Neural cell (in vitro differentiated cells): Measurements from ENCODE around the gene OLFML2B. TPM values are rescaled to one million over a fixed set of nuclear protein-coding genes. Genes with fewer than 3 reads are reported as not detected.

Experiments
- H2AFZ ChIP-seq: fragments of 200-600, 300-800 bp; sonication (generic), shearing (Covaris generic); 2 replicates; pipeline ENCODE4 v1.6.0; 2014; ENCODE audit warnings: low read depth, mild to moderate bottlenecking, antibody characterized with exemption, low read length, moderate library complexity
- H3F3A ChIP-seq: fragments of 200-600 bp; shearing (Covaris generic); 2 replicates; pipeline ENCODE4 v1.6.1; 2016; ENCODE audit warnings: mild to moderate bottlenecking, moderate library complexity, mixed read lengths, antibody characterized with exemption, low read length; ENCODE audit not compliant: insufficient read depth, poor library complexity, severe bottlenecking
- H3K27ac ChIP-seq: fragments of 200-600, 300-800 bp; sonication (generic), shearing (Covaris generic); 2 replicates; pipeline ENCODE4 v1.5.1; 2014; ENCODE audit warnings: mild to moderate bottlenecking, low read length, moderate library complexity
- H3K27me3 ChIP-seq: fragments of 300-800, 200-600 bp; sonication (generic), shearing (Covaris generic); 2 replicates; pipeline ENCODE4 v1.6.0; 2014; ENCODE audit warnings: mild to moderate bottlenecking, low read depth, low read length, moderate library complexity; ENCODE audit not compliant: insufficient read depth
- H3K36me3 ChIP-seq: fragments of 300-800, 200-600 bp; sonication (generic), shearing (Covaris generic); 2 replicates; pipeline ENCODE4 v1.5.1; 2014; ENCODE audit warnings: mild to moderate bottlenecking, antibody characterized with exemption, low read length, moderate library complexity; ENCODE audit not compliant: insufficient read depth
- H3K4me2 ChIP-seq: fragments of 300-800, 200-600 bp; sonication (generic), shearing (Covaris generic); 2 replicates; pipeline ENCODE4 v1.6.0; 2014; ENCODE audit warnings: mild to moderate bottlenecking, low read length
- H3K4me3 ChIP-seq: fragments of 300-800, 200-600 bp; sonication (generic), shearing (Covaris generic); 2 replicates; pipeline ENCODE4 v1.5.1; 2014; ENCODE audit warnings: mild to moderate bottlenecking, low read length, moderate library complexity
- H3K79me2 ChIP-seq: fragments of 200-600 bp; shearing (Covaris generic); replicated peaks from 2 replicates; pipeline ENCODE4 v1.6.0; 2014; ENCODE audit warnings: mild to moderate bottlenecking, low read length, moderate library complexity; ENCODE audit not compliant: insufficient read depth
- H3K9ac ChIP-seq: fragments of 300-800, 200-600 bp; sonication (generic), shearing (Covaris generic); 2 replicates; pipeline ENCODE4 v1.6.1; 2016; ENCODE audit warnings: mild to moderate bottlenecking, low read length, mixed read lengths
- H3K9me2 ChIP-seq: fragments of 200-600 bp; shearing (Covaris generic); 2 replicates; pipeline ENCODE4 v1.6.1; 2016; ENCODE audit warnings: mild to moderate bottlenecking, low read length, mixed read lengths; ENCODE audit not compliant: insufficient read depth
- H3K9me3 ChIP-seq: fragments of 200-600, 300-800 bp; sonication (generic), shearing (Covaris generic); 2 replicates; pipeline ENCODE4 v1.6.1; 2016; ENCODE audit warnings: mild to moderate bottlenecking, mixed run types, low read length, moderate library complexity, mixed read lengths
- H4K20me1 ChIP-seq: fragments of 200-600 bp; shearing (Covaris generic); 2 replicates; pipeline ENCODE4 v1.6.1; 2016; ENCODE audit warnings: mild to moderate bottlenecking, mixed run types; ENCODE audit not compliant: insufficient read depth
- EP300 ChIP-seq: fragments of 450-650 bp; conservative IDR thresholded peaks from 2 replicates; pipeline ENCODE4 v1.6.1; 2014; ENCODE audit warnings: antibody characterized with exemption, mild to moderate bottlenecking, moderate library complexity; ENCODE audit not compliant: poor library complexity, severe bottlenecking
- EZH2 ChIP-seq: fragments of 200-600, 300-800 bp; shearing (Covaris generic), sonication (generic); IDR thresholded peaks from 2 replicates; pipeline ENCODE4 v1.6.1; 2014; ENCODE audit warnings: antibody characterized with exemption, low read length, borderline replicate concordance, mild to moderate bottlenecking; ENCODE audit not compliant: insufficient read depth, poor library complexity, severe bottlenecking
- MXI1 ChIP-seq: fragments of 450-650 bp; conservative IDR thresholded peaks from 2 replicates; pipeline ENCODE4 v1.6.1; 2014; ENCODE audit warnings: antibody characterized with exemption, mild to moderate bottlenecking; ENCODE audit not compliant: poor library complexity, severe bottlenecking
- POLR2AphosphoS5 ChIP-seq: IDR thresholded peaks from 2 replicates; pipeline ENCODE4 v1.6.1; 2012
- RAD21 ChIP-seq: fragments of 450-650 bp; conservative IDR thresholded peaks from 2 replicates; pipeline ENCODE4 v1.6.1; 2014; ENCODE audit warnings: antibody characterized with exemption, mild to moderate bottlenecking, moderate library complexity
- SMC3 ChIP-seq: fragments of 450-650 bp; conservative IDR thresholded peaks from 2 replicates; pipeline ENCODE4 v1.6.1; 2014; ENCODE audit warnings: antibody characterized with exemption, mild to moderate bottlenecking, moderate library complexity; ENCODE audit not compliant: poor library complexity
- TAF1 ChIP-seq: IDR thresholded peaks from 2 replicates; pipeline ENCODE4 v1.6.1; 2012; ENCODE audit warnings: low read depth
- polyA plus RNA-seq: library from polyadenylated mRNA; depleted of rRNA; stranded (reverse); fragments of >200 nt; gene quantifications from 2 replicates; pipeline ENCODE4 v1.2.3, GENCODE V29; 2014
- TF ChIP-seq, protein P1 (sequence below): IDR thresholded peaks from 2 replicates; pipeline ENCODE4 v1.6.1; 2012; ENCODE audit warnings: borderline replicate concordance
- TF ChIP-seq, protein P2 (sequence below): fragments of 450-650 bp; IDR thresholded peaks from 2 replicates; pipeline ENCODE4 v1.5.1; 2014; ENCODE audit warnings: antibody characterized with exemption, mild to moderate bottlenecking, moderate library complexity; ENCODE audit not compliant: poor library complexity, severe bottlenecking

The OLFML2B gene
- polyA plus RNA-seq, 1 donor from 2014 or later, result 0.78 TPM

DNA sequence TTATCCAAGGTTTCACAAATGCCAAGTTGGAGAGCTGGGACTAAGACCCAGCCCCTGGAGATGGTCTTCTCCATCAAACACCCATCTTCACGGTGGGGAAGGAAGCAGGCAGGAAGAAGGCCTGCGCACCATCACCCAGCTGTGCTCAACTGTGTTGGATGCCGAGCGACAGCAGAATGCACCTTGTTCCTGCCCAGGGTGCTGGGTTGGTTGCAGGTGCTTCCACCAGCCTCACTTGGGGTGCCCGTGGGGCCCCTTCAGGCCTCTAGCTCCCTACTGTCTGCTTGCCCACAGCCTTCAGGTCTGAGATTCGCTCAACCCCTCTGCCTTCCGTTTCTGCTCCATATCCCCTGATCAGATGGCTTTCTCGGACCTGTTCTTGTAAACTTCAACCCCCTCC, 42.5 kb downstream of the OLFML2B start (continued):
- TF ChIP-seq POLR2AphosphoS5, result no peak
- TF ChIP-seq SMC3, result no peak
- no peak for TF ChIP-seq TAF1

DNA sequence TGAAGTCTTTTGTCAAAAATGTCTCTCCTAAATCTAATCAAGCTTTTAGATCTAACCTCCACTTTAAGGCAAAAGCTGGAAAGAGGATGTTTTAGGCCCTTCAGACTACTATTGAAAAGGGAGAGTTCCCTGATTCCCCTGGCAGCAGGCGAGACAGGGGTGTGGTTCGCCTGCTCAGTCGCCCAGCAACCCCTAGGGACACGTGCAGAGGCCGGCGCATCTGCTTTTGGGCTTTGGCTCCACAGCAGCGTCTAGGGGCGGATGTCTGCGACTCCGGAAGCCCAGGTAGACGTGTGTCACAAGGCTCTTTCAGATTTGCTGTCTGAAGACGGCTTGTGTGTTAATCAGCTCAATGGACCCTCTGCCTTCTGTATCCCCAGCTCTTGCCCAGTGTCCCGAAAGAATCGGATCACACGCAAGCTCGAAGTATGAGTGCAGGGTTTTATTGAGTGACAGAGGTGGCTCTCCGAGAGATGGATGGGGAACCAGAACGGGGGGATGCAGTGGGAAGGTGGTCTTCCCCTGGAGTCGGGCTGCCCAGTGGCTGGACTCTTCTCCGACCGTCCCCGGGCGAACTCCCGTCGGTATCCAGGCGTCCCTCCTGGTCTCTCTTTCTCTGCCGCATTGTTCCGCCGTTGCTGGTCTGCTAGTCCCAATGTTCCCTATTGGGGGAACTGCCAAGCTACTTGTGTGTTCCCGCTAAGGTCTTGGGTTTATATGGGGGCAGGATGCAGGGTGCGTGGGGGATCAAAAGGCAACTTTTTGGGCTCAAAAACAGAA, 45.5 kb downstream of the OLFML2B start:
- no peak overlapping the region for H3K4me3 ChIP-seq
- no peaks in the 10 kb centered on the region for H3K9me2 ChIP-seq
- H3K27ac ChIP-seq, result no peak overlapping the region
- H3K36me3 ChIP-seq, result no peaks in the 10 kb centered on the region
- no peak overlapping the region for H3K4me2 ChIP-seq
- TF ChIP-seq RAD21, result no peak
- TF ChIP-seq SMC3, result no peak
- TF ChIP-seq MXI1, result no peak
- no peak for TF ChIP-seq POLR2AphosphoS5
- no peak for TF ChIP-seq TAF1
- no peak for TF ChIP-seq EZH2
- TF ChIP-seq, protein P1, sequence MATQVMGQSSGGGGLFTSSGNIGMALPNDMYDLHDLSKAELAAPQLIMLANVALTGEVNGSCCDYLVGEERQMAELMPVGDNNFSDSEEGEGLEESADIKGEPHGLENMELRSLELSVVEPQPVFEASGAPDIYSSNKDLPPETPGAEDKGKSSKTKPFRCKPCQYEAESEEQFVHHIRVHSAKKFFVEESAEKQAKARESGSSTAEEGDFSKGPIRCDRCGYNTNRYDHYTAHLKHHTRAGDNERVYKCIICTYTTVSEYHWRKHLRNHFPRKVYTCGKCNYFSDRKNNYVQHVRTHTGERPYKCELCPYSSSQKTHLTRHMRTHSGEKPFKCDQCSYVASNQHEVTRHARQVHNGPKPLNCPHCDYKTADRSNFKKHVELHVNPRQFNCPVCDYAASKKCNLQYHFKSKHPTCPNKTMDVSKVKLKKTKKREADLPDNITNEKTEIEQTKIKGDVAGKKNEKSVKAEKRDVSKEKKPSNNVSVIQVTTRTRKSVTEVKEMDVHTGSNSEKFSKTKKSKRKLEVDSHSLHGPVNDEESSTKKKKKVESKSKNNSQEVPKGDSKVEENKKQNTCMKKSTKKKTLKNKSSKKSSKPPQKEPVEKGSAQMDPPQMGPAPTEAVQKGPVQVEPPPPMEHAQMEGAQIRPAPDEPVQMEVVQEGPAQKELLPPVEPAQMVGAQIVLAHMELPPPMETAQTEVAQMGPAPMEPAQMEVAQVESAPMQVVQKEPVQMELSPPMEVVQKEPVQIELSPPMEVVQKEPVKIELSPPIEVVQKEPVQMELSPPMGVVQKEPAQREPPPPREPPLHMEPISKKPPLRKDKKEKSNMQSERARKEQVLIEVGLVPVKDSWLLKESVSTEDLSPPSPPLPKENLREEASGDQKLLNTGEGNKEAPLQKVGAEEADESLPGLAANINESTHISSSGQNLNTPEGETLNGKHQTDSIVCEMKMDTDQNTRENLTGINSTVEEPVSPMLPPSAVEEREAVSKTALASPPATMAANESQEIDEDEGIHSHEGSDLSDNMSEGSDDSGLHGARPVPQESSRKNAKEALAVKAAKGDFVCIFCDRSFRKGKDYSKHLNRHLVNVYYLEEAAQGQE, result no peak
- TF ChIP-seq, protein P2, sequence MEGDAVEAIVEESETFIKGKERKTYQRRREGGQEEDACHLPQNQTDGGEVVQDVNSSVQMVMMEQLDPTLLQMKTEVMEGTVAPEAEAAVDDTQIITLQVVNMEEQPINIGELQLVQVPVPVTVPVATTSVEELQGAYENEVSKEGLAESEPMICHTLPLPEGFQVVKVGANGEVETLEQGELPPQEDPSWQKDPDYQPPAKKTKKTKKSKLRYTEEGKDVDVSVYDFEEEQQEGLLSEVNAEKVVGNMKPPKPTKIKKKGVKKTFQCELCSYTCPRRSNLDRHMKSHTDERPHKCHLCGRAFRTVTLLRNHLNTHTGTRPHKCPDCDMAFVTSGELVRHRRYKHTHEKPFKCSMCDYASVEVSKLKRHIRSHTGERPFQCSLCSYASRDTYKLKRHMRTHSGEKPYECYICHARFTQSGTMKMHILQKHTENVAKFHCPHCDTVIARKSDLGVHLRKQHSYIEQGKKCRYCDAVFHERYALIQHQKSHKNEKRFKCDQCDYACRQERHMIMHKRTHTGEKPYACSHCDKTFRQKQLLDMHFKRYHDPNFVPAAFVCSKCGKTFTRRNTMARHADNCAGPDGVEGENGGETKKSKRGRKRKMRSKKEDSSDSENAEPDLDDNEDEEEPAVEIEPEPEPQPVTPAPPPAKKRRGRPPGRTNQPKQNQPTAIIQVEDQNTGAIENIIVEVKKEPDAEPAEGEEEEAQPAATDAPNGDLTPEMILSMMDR, result no peak
- no peak for TF ChIP-seq EP300
- no peaks in the 10 kb centered on the region for H3K9me3 ChIP-seq
- H3K79me2 ChIP-seq, result no peaks in the 10 kb centered on the region
- no peak overlapping the region for H3K9ac ChIP-seq
- H3F3A ChIP-seq, result no peaks in the 10 kb centered on the region
- H2AFZ ChIP-seq, result no peak overlapping the region
- no peaks in the 10 kb centered on the region for H3K27me3 ChIP-seq
- H4K20me1 ChIP-seq, result no peaks in the 10 kb centered on the region

DNA sequence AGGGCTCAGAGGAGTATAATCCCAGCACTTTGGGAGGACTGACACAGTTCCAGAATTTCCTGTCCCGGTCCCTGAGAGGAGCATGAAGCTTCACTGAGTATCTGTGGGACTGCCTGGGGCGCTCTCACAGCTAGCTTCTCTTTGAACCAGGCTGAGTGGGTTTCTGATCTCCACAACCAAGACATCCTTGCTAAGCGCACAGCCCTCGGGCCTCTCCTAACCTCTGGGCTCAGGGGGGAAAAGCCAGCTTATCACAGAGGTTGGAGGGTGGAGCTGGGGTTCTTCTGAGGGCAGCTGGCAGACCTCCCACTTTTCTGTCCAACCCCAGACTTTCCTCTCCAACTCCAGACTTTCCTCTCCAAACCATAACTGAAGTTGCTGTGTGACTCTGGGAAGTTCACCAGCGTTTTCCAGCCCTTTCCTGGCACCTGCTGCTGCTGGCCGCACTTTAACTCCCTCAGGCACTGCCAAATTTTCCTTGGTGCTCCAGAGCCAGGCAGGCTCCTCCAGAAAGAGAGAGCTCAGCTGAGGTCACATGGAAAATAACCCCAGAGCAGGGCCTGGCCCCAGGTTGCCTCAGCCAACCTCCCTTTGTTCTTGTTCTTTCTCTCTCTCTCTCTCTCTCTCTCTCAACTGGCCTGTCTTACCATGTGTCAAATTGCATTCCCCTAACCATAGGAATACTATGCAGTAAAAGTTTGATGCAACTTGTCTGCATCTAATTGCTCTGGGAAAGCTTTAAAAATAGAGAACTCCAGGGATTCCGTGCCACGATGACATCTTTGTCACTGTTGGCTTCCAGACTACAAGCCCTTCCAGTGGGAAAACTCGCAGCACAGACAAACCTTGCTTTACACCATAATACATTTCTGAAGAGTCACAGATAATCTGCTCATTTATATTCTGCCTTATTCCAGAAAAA, 49.5 kb downstream of the OLFML2B start:
- H3K9me3 ChIP-seq, result no peaks in the 10 kb centered on the region
- no peak overlapping the region for H2AFZ ChIP-seq
- no peak overlapping the region for H3K27ac ChIP-seq

More for the DNA sequence above, 49.5 kb downstream of the OLFML2B start:
- H3K79me2 ChIP-seq, result no peaks in the 10 kb centered on the region
- H3F3A ChIP-seq, result no peaks in the 10 kb centered on the region
- no peak overlapping the region for H3K4me2 ChIP-seq
- H3K9me2 ChIP-seq, result no peaks in the 10 kb centered on the region
- H3K36me3 ChIP-seq, result no peaks in the 10 kb centered on the region
- H3K9ac ChIP-seq, result no peak overlapping the region
- no peaks in the 10 kb centered on the region for H4K20me1 ChIP-seq
- no peaks in the 10 kb centered on the region for H3K27me3 ChIP-seq
- no peak overlapping the region for H3K4me3 ChIP-seq
- TF ChIP-seq EP300 (no peak), EZH2 (no peak), MXI1 (no peak), SMC3 (no peak), TAF1 (no peak), POLR2AphosphoS5 (no peak), RAD21 (no peak)
- TF ChIP-seq, protein P1, result no peak
- TF ChIP-seq, protein P2, result no peak
